Transverse colon (tissue), 4 donors: Measurements from ENCODE around the gene MYO15B. TPM values are rescaled to one million over a fixed set of nuclear protein-coding genes. Genes with fewer than 3 reads are reported as not detected.

Experiments used
- DNase-seq: peaks from one replicate; pipeline ENCODE4 v3.0.0-alpha.2; 2019
- H3K27ac ChIP-seq, 4 donors: fragments of 200-600 bp; sonication (generic); 2 replicates each; pipeline ENCODE4 v1.5.1; 2016 to 2018; ENCODE audit warnings: inconsistent platforms in 4 of 4
- H3K27me3 ChIP-seq: fragments of 200-600 bp; sonication (generic); 2 replicates; pipeline ENCODE4 v1.5.1; 2017; ENCODE audit warnings: inconsistent platforms
- H3K36me3 ChIP-seq, 4 donors: fragments of 200-600 bp; sonication (generic); 2 replicates each; pipeline ENCODE4 v1.5.1; 2017 to 2019; ENCODE audit warnings: inconsistent platforms in 4 of 4
- H3K4me1 ChIP-seq, 4 donors: fragments of 200-600 bp; sonication (generic); 2 replicates each; pipeline ENCODE4 v1.5.1; 2017 to 2020; ENCODE audit warnings: inconsistent platforms in 4 of 4
- H3K4me3 ChIP-seq, 4 donors: fragments of 200-600 bp; sonication (generic); 1 replicate in 1 of 4; 2 replicates in 3 of 4; pipeline versions ENCODE4 v1.5.1 to v1.6.1; 2017 to 2019; ENCODE audit warnings: inconsistent platforms in 4 of 4
- H3K9me3 ChIP-seq, 2 donors: fragments of 200-600 bp; sonication (generic); 2 replicates each; pipeline ENCODE4 v1.5.1; 2017 to 2019; ENCODE audit warnings: inconsistent platforms in 2 of 2
- CTCF ChIP-seq, 5 experiments: fragments of 200-600 bp in 3 of 5; fragments of 450-650 bp in 2 of 5; sonication (generic) in 3 of 5; IDR thresholded peaks; 1 replicate in 2 of 5; 2 replicates in 3 of 5; pipeline ENCODE4 v1.5.1; 2016 to 2017; ENCODE audit warnings: antibody characterized with exemption in 5 of 5, inconsistent platforms in 3 of 5, mild to moderate bottlenecking in 2 of 5, moderate library complexity in 1 of 5
- EP300 ChIP-seq: sonication (generic); formaldehyde crosslinking; IDR thresholded peaks from one replicate; pipeline ENCODE4 v1.6.1; 2017; ENCODE audit warnings: antibody characterized with exemption, low read depth
- POLR2A ChIP-seq: fragments of 450-650 bp; IDR thresholded peaks from one replicate; pipeline ENCODE4 v1.6.1; 2016; ENCODE audit warnings: antibody characterized with exemption, mild to moderate bottlenecking, moderate library complexity
- POLR2AphosphoS5 ChIP-seq, 3 donors: sonication (generic); formaldehyde crosslinking; IDR thresholded peaks; one replicate each; pipeline ENCODE4 v1.6.1; 2016; ENCODE audit warnings: antibody characterized with exemption in 3 of 3
- WGBS, 2 donors: methylation state at CpG; one replicate each; pipeline ENCODE4 v1.1.5; 2018; ENCODE audit warnings: low coverage in 1 of 2; 5-methylcytosine and 5-hydroxymethylcytosine counted together
- in situ Hi-C, 4 donors: fragments of 200-750 bp; cut with MboI; loops; one replicate each; pipeline versions ENCODE4 v1.15.0 to v1.15.1; 2017; ENCODE audit warnings: low sequenced_read_pairs in 3 of 4, low pct_ligation_motif_present in 1 of 4, low pct_unique_long_range_greater_than_20kb in 1 of 4
- intact Hi-C: fragments of 100-400 bp; cut with DNase I; formaldehyde crosslinking; loops from one replicate; pipeline ENCODE4 v1.15.1; 2023; ENCODE audit warnings: low total_unique reads
- total RNA-seq, 4 donors: library from RNA; depleted of rRNA; stranded (reverse); fragments of >200 nt; gene quantifications; one replicate each; pipeline ENCODE4 v1.1.0, GENCODE V29; 2016

The MYO15B gene
- total RNA-seq, 4 donors from 2014 or later: 59.3 to 1,778 (median 829) TPM

GRCh38 chr17:75614006-75614405 lies 26.4 kb downstream of the MYO15B start:
- in situ Hi-C loops (no loop called here), intact Hi-C loops (loop anchor here (10.0 kb wide), 1 partner anchor 681 kb away; no protein-coding TSS in a partner anchor)
- H3K27me3 ChIP-seq: no peaks in the 10 kb centered on the region
- H3K27ac ChIP-seq: no peak overlapping the region
- no peak for TF ChIP-seq POLR2A
- peak in 2 of 5 experiments; percentile 11 to 21 for TF ChIP-seq CTCF (IDR thresholded peaks at IDR 0.05)
- no peak for TF ChIP-seq EP300
- no peak for TF ChIP-seq POLR2AphosphoS5 (IDR thresholded peaks at IDR 0.05)
- no peaks in the 10 kb centered on the region for H3K9me3 ChIP-seq
- peaks cover 10 to 64% (median 46%) of the 10 kb centered on the region in 4 donors for H3K4me1 ChIP-seq
- 86% methylated on average over 12 of the region's 12 CpGs; no CpG with 5 or more reads in 1 of the 2 donors for WGBS, 2 donors
- H3K36me3 ChIP-seq: peaks cover 0 to 9% (median 0%) of the 10 kb centered on the region in 4 donors
- no peak for DNase-seq
- no peak overlapping the region for H3K4me3 ChIP-seq

DNA sequence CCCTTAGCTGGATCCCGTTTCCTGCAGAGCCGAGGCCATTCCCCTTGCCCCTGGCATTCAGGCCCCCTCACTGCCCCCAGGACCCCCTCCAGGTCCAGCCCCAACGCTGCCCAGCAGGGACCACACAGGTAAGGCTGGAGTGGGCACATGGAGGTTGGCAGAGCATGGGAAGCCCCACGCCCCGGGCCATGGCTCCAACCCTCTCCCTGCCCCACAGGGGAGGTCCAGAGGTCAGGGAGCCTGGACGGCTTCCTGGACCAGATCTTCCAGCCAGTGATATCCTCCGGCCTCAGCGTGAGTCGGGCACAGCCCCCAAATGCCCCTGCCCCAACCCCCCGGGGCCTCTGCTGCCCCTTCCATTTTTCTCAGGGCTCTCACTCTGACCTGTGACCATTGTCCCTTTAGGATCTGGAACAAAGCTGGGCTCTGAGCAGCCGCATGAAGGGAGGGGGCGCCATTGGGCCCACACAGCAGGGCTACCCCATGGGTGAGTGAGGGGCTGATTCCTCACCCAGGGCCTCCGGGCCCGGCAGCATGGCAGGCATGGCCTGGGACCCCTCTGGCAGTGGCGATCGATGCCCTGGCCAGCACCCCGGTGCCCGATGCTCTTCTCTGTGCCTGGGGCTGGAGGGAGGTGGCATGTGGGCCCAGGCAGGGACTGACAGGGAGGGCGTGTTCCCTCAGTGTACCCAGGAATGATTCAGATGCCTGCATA lies 27.1 kb downstream of the MYO15B start:
- WGBS, 2 donors: 97% methylated on average over 12 of the region's 19 CpGs; no CpG with 5 or more reads in 1 of the 2 donors
- intact Hi-C loops (loop anchor here (10.0 kb wide), 1 partner anchor 680 kb away; no protein-coding TSS in a partner anchor), in situ Hi-C loops (no loop called here)
- TF ChIP-seq EP300 (no peak), POLR2AphosphoS5 (IDR thresholded peaks at IDR 0.05) (no peak), POLR2A (no peak), CTCF (IDR thresholded peaks at IDR 0.05) (no peak)
- H3K4me1 ChIP-seq: peaks cover 10 to 61% (median 43%) of the 10 kb centered on the region in 4 donors
- no peaks in the 10 kb centered on the region for H3K9me3 ChIP-seq
- peaks cover 0 to 9% (median 0%) of the 10 kb centered on the region in 4 donors for H3K36me3 ChIP-seq
- H3K4me3 ChIP-seq: no peak overlapping the region
- H3K27ac ChIP-seq: peak overlapping the region in 1 of 4 donors; percentile 8
- H3K27me3 ChIP-seq: no peaks in the 10 kb centered on the region
- no peak for DNase-seq

DNA sequence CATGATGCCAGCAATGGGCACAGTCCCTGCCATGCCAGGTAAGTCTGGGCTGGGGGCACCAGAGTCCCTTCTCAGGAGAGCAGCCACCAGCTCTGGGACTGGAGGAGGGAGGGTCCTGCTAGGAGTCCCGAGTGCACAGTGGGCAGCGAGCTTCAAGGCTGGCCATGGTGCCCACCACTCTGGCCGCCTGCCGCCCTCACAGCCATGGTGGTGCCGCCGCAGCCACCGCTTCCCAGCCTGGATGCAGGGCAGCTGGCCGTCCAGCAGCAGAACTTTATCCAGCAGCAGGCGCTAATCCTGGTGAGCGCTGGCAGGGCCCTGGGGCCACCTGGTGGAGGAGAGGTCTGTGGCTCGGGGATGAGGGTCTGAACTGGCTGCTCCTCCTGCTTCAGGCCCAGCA lies 27.7 kb downstream of the MYO15B start:
- in situ Hi-C loops: no loop called here
- H3K4me3 ChIP-seq: no peak overlapping the region
- no peaks in the 10 kb centered on the region for H3K9me3 ChIP-seq
- DNase-seq: no peak
- H3K27ac ChIP-seq: no peak overlapping the region
- intact Hi-C loops: loop anchor here (10.0 kb wide), 1 partner anchor 680 kb away; no protein-coding TSS in a partner anchor
- TF ChIP-seq POLR2A: no peak
- no peak for TF ChIP-seq CTCF (IDR thresholded peaks at IDR 0.05)
- TF ChIP-seq EP300: no peak
- no peak for TF ChIP-seq POLR2AphosphoS5 (IDR thresholded peaks at IDR 0.05)
- H3K4me1 ChIP-seq: peaks cover 6 to 55% (median 39%) of the 10 kb centered on the region in 4 donors
- WGBS, 2 donors: 89% methylated on average over 10 of the region's 11 CpGs; no CpG with 5 or more reads in 1 of the 2 donors
- peaks cover 0 to 9% (median 0%) of the 10 kb centered on the region in 4 donors for H3K36me3 ChIP-seq
- H3K27me3 ChIP-seq: no peaks in the 10 kb centered on the region

DNA sequence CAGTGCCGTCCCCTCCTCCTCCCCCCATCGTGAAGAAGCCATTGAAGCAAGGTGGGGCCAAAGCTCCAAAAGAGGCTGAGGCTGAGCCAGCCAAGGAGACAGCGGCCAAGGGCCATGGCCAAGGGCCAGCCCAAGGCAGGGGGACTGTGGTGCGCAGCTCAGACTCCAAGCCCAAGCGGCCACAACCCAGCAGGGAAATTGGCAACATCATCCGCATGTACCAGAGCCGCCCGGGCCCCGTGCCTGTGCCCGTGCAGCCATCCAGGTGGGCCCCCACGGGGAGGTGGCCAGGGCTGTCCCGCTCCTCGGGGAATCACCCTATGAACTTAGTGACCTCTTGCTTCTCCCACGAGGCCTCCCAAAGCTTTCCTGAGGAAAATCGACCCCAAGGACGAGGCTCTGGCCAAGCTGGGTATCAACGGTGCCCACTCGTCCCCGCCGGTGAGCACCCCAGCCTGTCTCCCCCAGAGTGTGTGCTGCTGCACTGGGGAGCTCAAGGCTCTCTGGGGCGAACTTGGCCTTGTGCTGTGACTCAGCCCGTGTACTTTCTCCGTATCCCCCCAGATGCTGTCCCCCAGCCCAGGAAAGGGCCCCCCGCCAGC lies 29.0 kb downstream of the MYO15B start:
- peaks cover 0 to 9% (median 0%) of the 10 kb centered on the region in 4 donors for H3K36me3 ChIP-seq
- intact Hi-C loops (loop anchor here (10.0 kb wide), 1 partner anchor 678 kb away; no protein-coding TSS in a partner anchor), in situ Hi-C loops (no loop called here)
- peak overlapping the region; percentile 69 to 80 (median 72) for H3K27ac ChIP-seq
- no peaks in the 10 kb centered on the region for H3K27me3 ChIP-seq
- H3K4me1 ChIP-seq: peaks cover 6 to 44% (median 28%) of the 10 kb centered on the region in 4 donors
- 86% methylated on average over 24 of the region's 24 CpGs; no CpG with 5 or more reads in 1 of the 2 donors for WGBS, 2 donors
- TF ChIP-seq EP300 (no peak), POLR2A (no peak), POLR2AphosphoS5 (IDR thresholded peaks at IDR 0.05) (no peak), CTCF (IDR thresholded peaks at IDR 0.05) (no peak)
- no peak overlapping the region for H3K4me3 ChIP-seq
- H3K9me3 ChIP-seq: no peaks in the 10 kb centered on the region
- DNase-seq: no peak
